CD4-positive, alpha-beta T cell (primary cell): ENCODE data around the gene KLHL36. TPM values are rescaled to one million over a fixed set of nuclear protein-coding genes. Genes with fewer than 3 reads are reported as not detected.
A peak's percentile ranks its signal among the peaks of the same experiment; 100 is the strongest.
"Not testable (repeated sequence)": the region's sequence is repeated elsewhere in the genome, so short reads cannot be mapped to it uniquely, and the experiment has no call there.

ENCODE experiments used
- ATAC-seq: fragments of 200-7000 bp; cut with Tn5 transposase; one replicate; pipeline ENCODE4 v1.10.0; 2022; ENCODE audit warnings: mild to moderate bottlenecking; ENCODE audit not compliant: poor library complexity
- CTCF ChIA-PET: fragments of 350-600 bp; sonication (Branson Sonifier 250); formaldehyde crosslinking; loops from one replicate; lab custom pipeline; 2021; ENCODE audit warnings: antibody characterized with exemption, inconsistent platforms; lab: Charles Lee
- POLR2A ChIA-PET: fragments of 350-600 bp; sonication (Branson Sonifier 250); formaldehyde crosslinking; loops from one replicate; lab custom pipeline; 2021; ENCODE audit warnings: antibody characterized with exemption, inconsistent platforms; lab: Charles Lee
- DNase-seq, 14 experiments: peaks; one replicate each; pipeline ENCODE4 v3.0.0-alpha.2; 2013 to 2020; ENCODE audit warnings: mixed read lengths in 2 of 14
- H3K27ac ChIP-seq, 2 donors: one replicate each; pipeline versions ENCODE4 v1.5.1 to v1.7.0; 2013; ENCODE audit warnings: low read length in 2 of 2, low read depth in 1 of 2, mild to moderate bottlenecking in 1 of 2
- H3K27me3 ChIP-seq, 2 experiments: 1 replicate in 1 of 2; 2 replicates in 1 of 2; pipeline versions ENCODE4 v1.6.1 to v1.7.0; 2013; ENCODE audit warnings: low read length in 2 of 2, control low read depth in 1 of 2, mild to moderate bottlenecking in 1 of 2, moderate library complexity in 1 of 2; ENCODE audit not compliant: insufficient read depth in 2 of 2, control insufficient read depth in 1 of 2
- H3K36me3 ChIP-seq: one replicate; pipeline ENCODE4 v1.6.1; 2013; ENCODE audit warnings: low read length, control low read depth; ENCODE audit not compliant: insufficient read depth
- H3K4me1 ChIP-seq: one replicate; pipeline ENCODE4 v1.6.1; 2013; ENCODE audit warnings: low read length, control low read depth; ENCODE audit not compliant: insufficient read depth
- H3K4me3 ChIP-seq: one replicate; pipeline ENCODE4 v1.5.1; 2013; ENCODE audit warnings: mild to moderate bottlenecking, low read length, moderate library complexity
- H3K9me3 ChIP-seq, 2 experiments: 1 replicate in 1 of 2; 2 replicates in 1 of 2; pipeline versions ENCODE4 v1.6.1 to v1.7.0; 2013; ENCODE audit warnings: low read length in 2 of 2, mild to moderate bottlenecking in 2 of 2, control low read depth in 1 of 2, moderate library complexity in 1 of 2; ENCODE audit not compliant: control insufficient read depth in 1 of 2, insufficient read depth in 1 of 2
- H3K27ac Mint-ChIP-seq: one replicate; pipeline ENCODE4 v1.8.0; 2020; ENCODE audit warnings: mixed read lengths
- H3K27me3 Mint-ChIP-seq: one replicate; pipeline ENCODE4 v1.8.0; 2021; ENCODE audit warnings: mixed read lengths
- H3K36me3 Mint-ChIP-seq: one replicate; pipeline ENCODE4 v1.8.0; 2021; ENCODE audit warnings: low read depth, mixed read lengths
- H3K4me1 Mint-ChIP-seq: one replicate; pipeline ENCODE4 v1.8.0; 2021; ENCODE audit warnings: low read depth, mixed read lengths
- H3K4me3 Mint-ChIP-seq: one replicate; pipeline ENCODE4 v1.8.0; 2020; ENCODE audit warnings: mild to moderate bottlenecking, mixed read lengths
- H3K9me3 Mint-ChIP-seq: one replicate; pipeline ENCODE4 v1.8.0; 2020; ENCODE audit warnings: mixed read lengths
- intact Hi-C, 2 experiments: fragments of 100-400 bp; cut with DNase I in 1 of 2; cut with micrococcal nuclease in 1 of 2; formaldehyde crosslinking; loops; one replicate each; pipeline versions ENCODE4 v1.15.1 to v1.9.0; 2023 to 2025; cut with DNase I, micrococcal nuclease
- total RNA-seq, 174 experiments: library from RNA in 2 of 174; stranded (reverse) in 2 of 174; gene quantifications; one replicate each; pipeline ENCODE4 v1.2.3 and lab custom pipeline; 2021 to 2026
- TF ChIP-seq, protein P1 (sequence below): fragments of 200-600 bp; IDR thresholded peaks from one replicate; pipeline ENCODE4 v1.8.0; 2022; ENCODE audit warnings: antibody characterized with exemption, mild to moderate bottlenecking

Gene KLHL36
- total RNA-seq, 2 experiments from 2014 or later, result 76.6 to 78.6 TPM

DNA sequence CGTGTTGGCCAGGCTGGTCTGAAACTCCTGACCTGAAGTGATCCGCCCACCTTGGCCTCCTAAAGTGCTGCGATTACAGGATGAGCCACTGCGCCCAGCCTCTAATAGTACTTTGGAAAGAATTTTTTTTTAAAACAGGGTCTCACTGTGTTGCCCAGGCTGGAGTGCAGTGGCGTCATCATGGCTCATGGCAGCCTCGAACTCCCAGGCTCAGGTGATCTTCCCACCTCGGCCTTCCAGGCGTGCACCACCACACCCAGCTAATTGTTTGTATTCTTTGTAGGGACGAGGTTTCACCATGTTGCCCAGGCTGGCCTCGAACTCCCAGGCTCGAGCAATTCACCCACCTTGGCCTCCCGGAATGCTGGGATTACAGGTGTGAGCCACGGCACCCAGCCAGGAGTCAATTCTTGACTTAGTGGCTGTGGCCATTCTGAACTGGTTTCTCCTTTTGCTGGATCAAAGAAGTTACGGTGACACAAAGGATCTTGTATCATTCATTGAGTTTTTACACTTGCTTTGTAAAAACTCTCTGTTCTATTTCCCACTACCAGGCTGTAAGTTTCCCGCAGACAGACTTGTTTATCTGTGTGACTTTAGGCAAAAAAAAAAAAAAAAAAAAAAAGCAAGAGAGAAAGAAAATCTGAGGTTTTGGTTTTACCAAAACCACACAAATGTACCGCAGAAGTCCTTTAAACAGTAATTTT lies 17.7 kb upstream of the KLHL36 start:
- CTCF ChIA-PET, result interaction anchor here (2.1 kb wide), 1 partner anchor 108 kb away, joined by 8 read pairs; no protein-coding TSS in a partner anchor
- no peaks in the 10 kb centered on the region for H3K27me3 Mint-ChIP-seq

DNA sequence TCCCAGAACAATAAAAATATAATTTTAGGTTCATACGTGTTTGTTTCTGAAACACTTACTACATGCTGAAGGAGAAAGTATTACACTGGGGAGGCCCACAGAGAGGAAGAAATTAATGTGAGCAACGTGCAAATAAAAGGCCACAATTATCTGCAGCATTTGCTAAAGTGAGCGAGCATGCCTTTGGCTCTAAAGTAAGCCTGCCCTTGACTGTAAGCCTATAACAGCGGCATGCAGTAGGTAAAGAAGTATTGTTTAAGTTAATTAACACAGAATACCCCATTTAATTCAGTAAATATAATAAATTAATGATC lies 17.2 kb upstream of the KLHL36 start:
- TF ChIP-seq, protein P1, sequence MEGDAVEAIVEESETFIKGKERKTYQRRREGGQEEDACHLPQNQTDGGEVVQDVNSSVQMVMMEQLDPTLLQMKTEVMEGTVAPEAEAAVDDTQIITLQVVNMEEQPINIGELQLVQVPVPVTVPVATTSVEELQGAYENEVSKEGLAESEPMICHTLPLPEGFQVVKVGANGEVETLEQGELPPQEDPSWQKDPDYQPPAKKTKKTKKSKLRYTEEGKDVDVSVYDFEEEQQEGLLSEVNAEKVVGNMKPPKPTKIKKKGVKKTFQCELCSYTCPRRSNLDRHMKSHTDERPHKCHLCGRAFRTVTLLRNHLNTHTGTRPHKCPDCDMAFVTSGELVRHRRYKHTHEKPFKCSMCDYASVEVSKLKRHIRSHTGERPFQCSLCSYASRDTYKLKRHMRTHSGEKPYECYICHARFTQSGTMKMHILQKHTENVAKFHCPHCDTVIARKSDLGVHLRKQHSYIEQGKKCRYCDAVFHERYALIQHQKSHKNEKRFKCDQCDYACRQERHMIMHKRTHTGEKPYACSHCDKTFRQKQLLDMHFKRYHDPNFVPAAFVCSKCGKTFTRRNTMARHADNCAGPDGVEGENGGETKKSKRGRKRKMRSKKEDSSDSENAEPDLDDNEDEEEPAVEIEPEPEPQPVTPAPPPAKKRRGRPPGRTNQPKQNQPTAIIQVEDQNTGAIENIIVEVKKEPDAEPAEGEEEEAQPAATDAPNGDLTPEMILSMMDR, result no peak
- H3K4me1 Mint-ChIP-seq, result peaks cover 50% of the 10 kb centered on the region
- POLR2A ChIA-PET, result interaction anchor here (0.7 to 1.0 kb wide), 2 partner anchors 17 to 21 kb away, joined by 3 read pairs; partner anchors contain the start of gene KLHL36

More for the DNA sequence above, 17.7 kb upstream of the KLHL36 start:
- peak overlapping the region; percentile 73 for H3K4me3 Mint-ChIP-seq
- peak in 1 of 14 experiments; percentile 50 for DNase-seq
- H3K36me3 ChIP-seq, result no peaks in the 10 kb centered on the region
- intact Hi-C loops, result loop anchor here in 1 of 2 experiments (1.0 kb wide), 1 partner anchor 11 kb away; no protein-coding TSS in a partner anchor
- no peaks in the 10 kb centered on the region for H3K36me3 Mint-ChIP-seq
- ATAC-seq, result peak; percentile 69
- no peaks in the 10 kb centered on the region for H3K9me3 ChIP-seq
- H3K27ac Mint-ChIP-seq, result peak overlapping the region; percentile 82
- peaks cover 26% of the 10 kb centered on the region for H3K4me1 ChIP-seq
- H3K9me3 Mint-ChIP-seq, result no peaks in the 10 kb centered on the region
- H3K4me3 ChIP-seq, result no peak overlapping the region
- POLR2A ChIA-PET, result interaction anchor here (0.6 to 1.4 kb wide), 4 partner anchors 12 to 22 kb away, joined by 3 read pairs; partner anchors contain the start of gene KLHL36
- H3K27me3 ChIP-seq, result no peaks in the 10 kb centered on the region
- TF ChIP-seq, protein P1, result no peak
- no peak overlapping the region for H3K27ac ChIP-seq
- peaks cover 50% of the 10 kb centered on the region for H3K4me1 Mint-ChIP-seq

DNA sequence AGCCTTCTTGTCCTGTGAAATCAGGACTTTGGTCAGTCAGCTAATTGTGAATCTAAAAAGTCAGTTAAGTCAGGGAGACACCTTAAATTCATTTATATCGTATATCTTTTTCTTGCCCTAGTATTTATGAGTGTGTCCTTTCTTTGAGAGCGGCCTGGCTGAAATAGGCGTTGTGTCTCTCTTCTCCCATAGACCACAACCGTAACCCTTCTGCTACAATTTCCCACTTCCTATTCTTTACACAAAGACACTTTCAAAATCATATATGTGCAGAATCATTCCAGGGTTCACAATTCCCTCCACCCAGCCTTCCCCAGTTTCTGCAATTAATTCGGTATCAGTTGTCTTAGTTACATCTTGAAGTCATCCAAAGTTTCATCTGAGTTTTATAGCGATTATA lies 16.4 kb upstream of the KLHL36 start:
- H3K27ac Mint-ChIP-seq, result no peak overlapping the region
- H3K4me3 ChIP-seq, result no peak overlapping the region
- TF ChIP-seq, protein P1, result no peak
- peaks cover 26% of the 10 kb centered on the region for H3K4me1 ChIP-seq
- no peaks in the 10 kb centered on the region for H3K27me3 Mint-ChIP-seq
- H3K36me3 ChIP-seq, result no peaks in the 10 kb centered on the region
- H3K9me3 ChIP-seq, result no peaks in the 10 kb centered on the region
- ChIA-PET CTCF (no interaction called here), POLR2A (interaction anchor here (0.7 kb wide), 1 partner anchor 20 kb away, joined by 3 read pairs; no protein-coding TSS in a partner anchor)
- peak overlapping the region; percentile 66 for H3K4me3 Mint-ChIP-seq
- no peaks in the 10 kb centered on the region for H3K9me3 Mint-ChIP-seq
- ATAC-seq, result no peak
- DNase-seq, result no peak
- intact Hi-C loops, result loop anchor here in 1 of 2 experiments (1.0 kb wide), 1 partner anchor 9 kb away; no protein-coding TSS in a partner anchor
- H3K4me1 Mint-ChIP-seq, result peaks cover 50% of the 10 kb centered on the region
- no peak overlapping the region for H3K27ac ChIP-seq
- no peaks in the 10 kb centered on the region for H3K27me3 ChIP-seq
- no peaks in the 10 kb centered on the region for H3K36me3 Mint-ChIP-seq

More for the DNA sequence above, 17.2 kb upstream of the KLHL36 start:
- Histone ChIP-seq H3K27me3 (no peaks in the 10 kb centered on the region), H3K4me1 (peaks cover 26% of the 10 kb centered on the region), H3K27ac (no peak overlapping the region), H3K9me3 (no peaks in the 10 kb centered on the region), H3K36me3 (no peaks in the 10 kb centered on the region), H3K4me3 (no peak overlapping the region)
- DNase-seq, result no peak
- intact Hi-C loops, result loop anchor here in 1 of 2 experiments (1.0 kb wide), 1 partner anchor 10 kb away; no protein-coding TSS in a partner anchor
- peak overlapping the region; percentile 73 for H3K4me3 Mint-ChIP-seq
- H3K27ac Mint-ChIP-seq, result peak overlapping the region; percentile 82
- no peaks in the 10 kb centered on the region for H3K9me3 Mint-ChIP-seq
- CTCF ChIA-PET, result no interaction called here
- no peaks in the 10 kb centered on the region for H3K36me3 Mint-ChIP-seq
- H3K27me3 Mint-ChIP-seq, result no peaks in the 10 kb centered on the region
- peak; percentile 37 for ATAC-seq

DNA sequence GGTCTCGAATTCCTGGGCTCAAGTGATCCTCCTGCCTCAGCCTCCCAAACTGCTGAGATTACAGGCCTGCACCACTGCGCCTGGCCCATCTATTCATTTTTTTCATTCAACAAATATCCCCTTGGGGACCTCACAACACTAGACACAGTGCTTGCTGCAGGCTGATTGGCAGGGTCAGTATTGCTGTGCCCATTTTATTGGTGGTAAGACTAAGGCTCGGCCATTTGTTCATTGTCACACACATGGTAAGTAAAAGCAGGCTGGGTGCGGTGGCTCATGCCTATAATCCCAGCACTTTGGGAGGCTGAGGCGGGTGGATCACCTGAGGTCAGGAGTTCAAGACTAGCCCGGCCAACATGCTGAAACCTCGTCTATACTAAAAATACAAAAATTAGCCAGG lies 15.4 kb upstream of the KLHL36 start:
- peaks cover 53% of the 10 kb centered on the region for H3K4me1 Mint-ChIP-seq
- H3K36me3 ChIP-seq, H3K27ac Mint-ChIP-seq, H3K9me3 Mint-ChIP-seq, H3K9me3 ChIP-seq, H3K36me3 Mint-ChIP-seq, CTCF ChIA-PET, H3K27ac ChIP-seq, DNase-seq, H3K4me3 Mint-ChIP-seq, ATAC-seq, intact Hi-C loops, H3K27me3 Mint-ChIP-seq, H3K27me3 ChIP-seq, POLR2A ChIA-PET, H3K4me3 ChIP-seq: not testable (repeated sequence)
- peaks cover 26% of the 10 kb centered on the region for H3K4me1 ChIP-seq
